B cell (primary cell): ENCODE results near the gene CECR2.

Experiments
- CTCF ChIP-seq: fragments of 200-600 bp; IDR thresholded peaks from one replicate; pipeline ENCODE4 v1.8.0; 2022; ENCODE audit warnings: antibody characterized with exemption, mild to moderate bottlenecking
- EZH2 ChIP-seq: IDR thresholded peaks from 2 replicates; pipeline ENCODE4 v1.6.1; 2012; ENCODE audit warnings: borderline replicate concordance, low read depth, mild to moderate bottlenecking, moderate library complexity, low read length; ENCODE audit not compliant: insufficient read depth, poor library complexity, severe bottlenecking

DNA sequence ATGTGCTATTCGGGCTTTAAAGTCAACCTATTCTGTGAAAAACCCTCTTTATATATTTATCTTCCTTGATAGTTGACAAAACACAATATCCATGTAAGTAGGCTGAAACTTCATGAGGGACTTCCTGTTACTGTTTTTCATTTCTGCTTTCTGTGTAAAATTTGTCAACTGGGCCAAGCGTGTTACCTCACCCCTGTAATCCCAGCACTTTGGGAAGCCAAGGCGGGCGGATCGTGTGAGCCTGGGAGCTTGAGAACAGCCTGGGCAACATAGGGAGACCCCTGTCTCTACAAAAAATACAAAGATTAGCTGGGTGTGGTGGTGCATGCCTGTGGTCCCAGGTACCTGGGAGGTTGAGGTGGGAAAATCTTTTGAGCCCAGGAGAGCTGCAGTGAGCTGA is 127.6 kb downstream of the CECR2 start:
- no peak for TF ChIP-seq EZH2
- no peak for TF ChIP-seq CTCF
